HL-60 (cell line): ENCODE measurements around the gene CPTP.

ENCODE experiments used
- GABPA ChIP-seq: IDR thresholded peaks from 2 replicates; pipeline ENCODE4 v1.6.1; 2012; ENCODE audit warnings: low read depth
- POLR2AphosphoS5 ChIP-seq: IDR thresholded peaks from 2 replicates; pipeline ENCODE4 v1.6.1; 2012; ENCODE audit warnings: low read depth
- REST ChIP-seq: IDR thresholded peaks from 2 replicates; pipeline ENCODE4 v1.6.1; 2012; ENCODE audit warnings: low read depth; ENCODE audit not compliant: insufficient replicate concordance
- SPI1 ChIP-seq: IDR thresholded peaks from 2 replicates; pipeline ENCODE4 v1.6.1; 2012; ENCODE audit warnings: low read depth, mild to moderate bottlenecking, borderline replicate concordance
- TF ChIP-seq, protein P1 (sequence below): IDR thresholded peaks from one replicate; pipeline ENCODE4 v1.5.1; 2011; ENCODE audit warnings: low read length, control low read depth, inconsistent platforms; ENCODE audit not compliant: insufficient read depth

GRCh38 chr1:1313500-1314236 is 10.9 kb upstream of the CPTP start:
- TF ChIP-seq REST, result no peak
- TF ChIP-seq, protein P1, sequence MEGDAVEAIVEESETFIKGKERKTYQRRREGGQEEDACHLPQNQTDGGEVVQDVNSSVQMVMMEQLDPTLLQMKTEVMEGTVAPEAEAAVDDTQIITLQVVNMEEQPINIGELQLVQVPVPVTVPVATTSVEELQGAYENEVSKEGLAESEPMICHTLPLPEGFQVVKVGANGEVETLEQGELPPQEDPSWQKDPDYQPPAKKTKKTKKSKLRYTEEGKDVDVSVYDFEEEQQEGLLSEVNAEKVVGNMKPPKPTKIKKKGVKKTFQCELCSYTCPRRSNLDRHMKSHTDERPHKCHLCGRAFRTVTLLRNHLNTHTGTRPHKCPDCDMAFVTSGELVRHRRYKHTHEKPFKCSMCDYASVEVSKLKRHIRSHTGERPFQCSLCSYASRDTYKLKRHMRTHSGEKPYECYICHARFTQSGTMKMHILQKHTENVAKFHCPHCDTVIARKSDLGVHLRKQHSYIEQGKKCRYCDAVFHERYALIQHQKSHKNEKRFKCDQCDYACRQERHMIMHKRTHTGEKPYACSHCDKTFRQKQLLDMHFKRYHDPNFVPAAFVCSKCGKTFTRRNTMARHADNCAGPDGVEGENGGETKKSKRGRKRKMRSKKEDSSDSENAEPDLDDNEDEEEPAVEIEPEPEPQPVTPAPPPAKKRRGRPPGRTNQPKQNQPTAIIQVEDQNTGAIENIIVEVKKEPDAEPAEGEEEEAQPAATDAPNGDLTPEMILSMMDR, result no peak
- TF ChIP-seq SPI1, result no peak
- peak; percentile 5; the same call in 1 of the 2 replicates for TF ChIP-seq POLR2AphosphoS5
- TF ChIP-seq GABPA, result no peak
